Mesenchymal stem cell (in vitro differentiated cells and primary cell): ENCODE results near the gene BSDC1.

ENCODE experiments used
- DNase-seq: peaks from one replicate; pipeline ENCODE4 v3.0.0-alpha.2; 2013
- H2AFZ ChIP-seq: one replicate; pipeline ENCODE4 v1.6.1; 2013; ENCODE audit warnings: low read depth, mild to moderate bottlenecking, control low read depth, inconsistent platforms, low read length, moderate library complexity
- H2AK5ac ChIP-seq: 2 replicates; pipeline ENCODE4 v1.6.1; 2013; ENCODE audit warnings: low read length, moderate library complexity, mild to moderate bottlenecking, inconsistent platforms; ENCODE audit not compliant: severe bottlenecking
- H2BK120ac ChIP-seq: one replicate; pipeline ENCODE4 v1.6.1; 2013; ENCODE audit warnings: low read depth, mild to moderate bottlenecking, inconsistent platforms, low read length, moderate library complexity
- H2BK12ac ChIP-seq, 2 experiments: one replicate each; pipeline ENCODE4 v1.6.1; 2013; ENCODE audit warnings: inconsistent platforms in 2 of 2, low read length in 2 of 2, mild to moderate bottlenecking in 2 of 2, moderate library complexity in 2 of 2, control low read depth in 1 of 2
- H2BK15ac ChIP-seq: one replicate; pipeline ENCODE4 v1.6.1; 2013; ENCODE audit warnings: mild to moderate bottlenecking, low read depth, inconsistent platforms; ENCODE audit not compliant: poor library complexity, severe bottlenecking
- H2BK5ac ChIP-seq: 2 replicates; pipeline ENCODE4 v1.6.1; 2013; ENCODE audit warnings: low read depth, mild to moderate bottlenecking, low read length, control low read depth, inconsistent platforms; ENCODE audit not compliant: poor library complexity, severe bottlenecking
- H3K14ac ChIP-seq, 2 experiments: one replicate each; pipeline ENCODE4 v1.6.1; 2013; ENCODE audit warnings: inconsistent platforms in 2 of 2, low read length in 2 of 2, control low read depth in 1 of 2, mild to moderate bottlenecking in 1 of 2, moderate library complexity in 1 of 2
- H3K18ac ChIP-seq, 2 experiments: one replicate each; pipeline ENCODE4 v1.6.1; 2013; ENCODE audit warnings: inconsistent platforms in 2 of 2, low read length in 2 of 2, control low read depth in 1 of 2, low read depth in 1 of 2, mild to moderate bottlenecking in 1 of 2
- H3K23ac ChIP-seq, 2 experiments: one replicate each; pipeline ENCODE4 v1.6.1; 2013; ENCODE audit warnings: inconsistent platforms in 2 of 2, low read length in 2 of 2, mild to moderate bottlenecking in 2 of 2, moderate library complexity in 2 of 2, control low read depth in 1 of 2
- H3K27ac ChIP-seq: 2 replicates; pipeline ENCODE4 v1.5.1; 2013; ENCODE audit warnings: mild to moderate bottlenecking, moderate library complexity, low read length, control low read depth, inconsistent platforms; ENCODE audit not compliant: poor library complexity, severe bottlenecking
- H3K27me3 ChIP-seq, 2 experiments: 2 replicates each; pipeline versions ENCODE4 v1.6.1 to v1.7.0; 2013; ENCODE audit warnings: low read length in 2 of 2, mild to moderate bottlenecking in 2 of 2, moderate library complexity in 2 of 2, control low read depth in 1 of 2, inconsistent platforms in 1 of 2; ENCODE audit not compliant: control insufficient read depth in 1 of 2, insufficient read depth in 1 of 2
- H3K36me3 ChIP-seq, 2 experiments: 2 replicates each; pipeline versions ENCODE4 v1.6.1 to v1.7.0; 2013; ENCODE audit warnings: low read length in 2 of 2, control low read depth in 1 of 2, inconsistent platforms in 1 of 2, low read depth in 1 of 2, mild to moderate bottlenecking in 1 of 2; ENCODE audit not compliant: insufficient read depth in 2 of 2, control insufficient read depth in 1 of 2
- H3K4ac ChIP-seq, 2 experiments: one replicate each; pipeline ENCODE4 v1.6.1; 2013; ENCODE audit warnings: inconsistent platforms in 2 of 2, low read length in 2 of 2, mild to moderate bottlenecking in 2 of 2, moderate library complexity in 2 of 2, control low read depth in 1 of 2, low read depth in 1 of 2
- H3K4me1 ChIP-seq: 2 replicates; pipeline ENCODE4 v1.6.1; 2013; ENCODE audit warnings: low read depth, low read length, control low read depth; ENCODE audit not compliant: control insufficient read depth, insufficient read depth
- H3K4me2 ChIP-seq: 2 replicates; pipeline ENCODE4 v1.6.1; 2013; ENCODE audit warnings: low read length, mild to moderate bottlenecking, inconsistent platforms; ENCODE audit not compliant: poor library complexity, severe bottlenecking
- H3K4me3 ChIP-seq, 2 experiments: 2 replicates each; pipeline versions ENCODE4 v1.5.1 to v1.7.0; 2013; ENCODE audit warnings: low read length in 2 of 2, mild to moderate bottlenecking in 2 of 2, control low read depth in 1 of 2, low read depth in 1 of 2; ENCODE audit not compliant: insufficient read depth in 1 of 2
- H3K79me1 ChIP-seq: replicated peaks from 2 replicates; pipeline ENCODE4 v1.6.1; 2013; ENCODE audit warnings: mild to moderate bottlenecking, control low read depth, low read length, inconsistent platforms; ENCODE audit not compliant: poor library complexity, severe bottlenecking
- H3K9ac ChIP-seq: 2 replicates; pipeline ENCODE4 v1.7.0; 2013; ENCODE audit warnings: mild to moderate bottlenecking, low read length, moderate library complexity
- H3K9me3 ChIP-seq: 2 replicates; pipeline ENCODE4 v1.7.0; 2013; ENCODE audit warnings: mild to moderate bottlenecking, low read length; ENCODE audit not compliant: control insufficient read depth
- H4K8ac ChIP-seq: one replicate; pipeline ENCODE4 v1.6.1; 2013; ENCODE audit warnings: inconsistent platforms, mild to moderate bottlenecking, low read length, moderate library complexity
- H4K91ac ChIP-seq: one replicate; pipeline ENCODE4 v1.6.1; 2013; ENCODE audit warnings: mild to moderate bottlenecking, low read length, inconsistent platforms
- WGBS: methylation state at CpG from one replicate; pipeline ENCODE4 v1.1.7; 2013; ENCODE audit warnings: mixed read lengths; 5-methylcytosine and 5-hydroxymethylcytosine counted together

BSDC1 gene

DNA sequence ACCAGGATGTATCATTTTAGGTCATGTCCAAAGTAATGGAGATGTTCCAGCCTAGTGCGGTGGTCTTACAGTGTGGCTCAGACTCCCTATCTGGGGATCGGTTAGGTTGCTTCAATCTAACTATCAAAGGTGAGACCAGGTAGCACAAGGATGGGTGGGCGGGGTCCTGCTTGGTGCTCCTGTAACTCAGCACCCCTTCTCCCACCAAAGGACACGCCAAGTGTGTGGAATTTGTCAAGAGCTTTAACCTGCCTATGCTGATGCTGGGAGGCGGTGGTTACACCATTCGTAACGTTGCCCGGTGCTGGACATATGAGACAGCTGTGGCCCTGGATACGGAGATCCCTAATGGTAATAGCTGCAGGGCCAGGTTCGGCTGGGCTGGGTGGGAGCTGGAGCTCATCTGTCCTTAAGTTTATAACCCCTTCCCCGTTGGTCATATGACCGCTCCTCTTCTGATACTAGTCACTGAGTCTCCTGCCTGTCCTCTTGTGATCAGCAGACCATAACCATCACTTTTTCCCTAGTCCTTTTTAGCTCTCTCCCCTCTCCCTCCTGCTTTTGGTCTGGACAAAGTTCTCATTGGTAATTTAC lies 63.6 kb downstream of the BSDC1 start:
- no peak overlapping the region for H2BK120ac ChIP-seq
- no peak overlapping the region for H2AK5ac ChIP-seq
- peaks cover 19% of the 10 kb centered on the region for H3K4me1 ChIP-seq
- no peak overlapping the region for H2BK15ac ChIP-seq
- no peak overlapping the region for H3K18ac ChIP-seq
- no peak overlapping the region for H3K9ac ChIP-seq
- no peak overlapping the region for H4K8ac ChIP-seq
- WGBS, result 90% methylated on average over 12 of the region's 12 CpGs
- no peak for DNase-seq
- H3K4me2 ChIP-seq, result no peak overlapping the region
- no peak overlapping the region for H2AFZ ChIP-seq
- H4K91ac ChIP-seq, result no peak overlapping the region
- H3K14ac ChIP-seq, result no peak overlapping the region
- H3K4ac ChIP-seq, result no peak overlapping the region
- H3K79me1 ChIP-seq, result peaks cover 8% of the 10 kb centered on the region
- H3K27me3 ChIP-seq, result no peaks in the 10 kb centered on the region
- no peak overlapping the region for H2BK5ac ChIP-seq
- H3K23ac ChIP-seq, result no peak overlapping the region
- no peak overlapping the region for H3K4me3 ChIP-seq
- no peak overlapping the region for H2BK12ac ChIP-seq
- H3K9me3 ChIP-seq, result no peaks in the 10 kb centered on the region
- H3K36me3 ChIP-seq, result peaks cover 68 to 83% of the 10 kb centered on the region in 2 experiments
- no peak overlapping the region for H3K27ac ChIP-seq

DNA sequence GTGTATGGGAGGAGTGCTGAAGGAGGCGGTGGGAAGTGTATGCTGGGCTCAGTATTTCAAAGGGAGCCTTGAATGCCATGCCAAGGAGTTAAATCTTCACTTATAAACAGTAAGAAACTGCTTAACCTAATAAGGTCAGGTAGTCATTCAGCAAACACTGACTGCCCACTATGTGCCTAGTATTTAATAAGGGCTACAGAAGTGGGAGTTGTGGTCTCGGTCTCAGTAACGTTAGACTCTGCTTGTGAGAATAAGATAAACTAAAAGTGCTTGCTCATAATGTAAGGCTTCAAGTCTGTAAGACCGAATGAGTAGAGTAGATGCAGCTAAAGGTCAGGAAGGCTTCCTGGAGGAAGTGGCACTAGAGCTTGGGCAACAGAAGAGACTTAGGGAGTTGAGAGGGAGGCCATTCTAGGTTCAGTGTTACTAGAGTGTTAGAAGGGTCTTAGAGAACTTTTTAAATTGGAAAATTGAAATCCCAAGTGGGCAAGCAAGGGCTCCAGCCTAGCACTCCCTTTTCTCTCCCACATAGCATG lies 64.2 kb downstream of the BSDC1 start:
- H3K14ac ChIP-seq, result no peak overlapping the region
- no peak overlapping the region for H3K27ac ChIP-seq
- no peaks in the 10 kb centered on the region for H3K27me3 ChIP-seq
- no peak overlapping the region for H2AK5ac ChIP-seq
- H2BK5ac ChIP-seq, result no peak overlapping the region
- no peak overlapping the region for H3K4me2 ChIP-seq
- H2BK120ac ChIP-seq, result no peak overlapping the region
- DNase-seq, result no peak
- H3K9me3 ChIP-seq, result no peaks in the 10 kb centered on the region
- no peak overlapping the region for H4K91ac ChIP-seq
- H3K36me3 ChIP-seq, result peaks cover 68 to 87% of the 10 kb centered on the region in 2 experiments
- no peak overlapping the region for H3K9ac ChIP-seq
- no peak overlapping the region for H3K23ac ChIP-seq
- no peak overlapping the region for H2BK12ac ChIP-seq
- no peak overlapping the region for H3K4me3 ChIP-seq
- peak overlapping the region; percentile 21 for H2BK15ac ChIP-seq
- 98% methylated on average over 3 of the region's 4 CpGs for WGBS
- no peak overlapping the region for H3K18ac ChIP-seq
- no peak overlapping the region for H2AFZ ChIP-seq
- peaks cover 19% of the 10 kb centered on the region for H3K4me1 ChIP-seq
- H3K4ac ChIP-seq, result no peak overlapping the region
- H4K8ac ChIP-seq, result no peak overlapping the region
- peaks cover 8% of the 10 kb centered on the region for H3K79me1 ChIP-seq

GRCh38 chr1:32327204-32327603 lies 67.0 kb downstream of the BSDC1 start:
- Histone ChIP-seq H3K18ac (no peak overlapping the region), H2AK5ac (no peak overlapping the region)
- over 99% methylated on average over 11 of the region's 11 CpGs for WGBS

GRCh38 chr1:32321712-32322291 lies 72.4 kb downstream of the BSDC1 start:
- DNase-seq, result no peak
- Histone ChIP-seq H3K9me3 (no peaks in the 10 kb centered on the region), H2BK15ac (no peak overlapping the region), H3K18ac (no peak overlapping the region), H3K27ac (peak overlapping the region; percentile 13), H4K91ac (no peak overlapping the region), H2BK120ac (no peak overlapping the region), H3K4me1 (peaks cover 3% of the 10 kb centered on the region), H3K4ac (no peak overlapping the region), H3K27me3 (no peaks in the 10 kb centered on the region), H3K79me1 (peaks cover 30% of the 10 kb centered on the region), H2BK5ac (no peak overlapping the region), H3K14ac (no peak overlapping the region), H2AFZ (no peak overlapping the region), H3K4me2 (no peak overlapping the region), H4K8ac (peak overlapping the region; percentile 62), H3K23ac (no peak overlapping the region), H3K36me3 (peaks cover 32 to 44% of the 10 kb centered on the region in 2 experiments), H2BK12ac (no peak overlapping the region), H3K4me3 (no peak overlapping the region), H3K9ac (no peak overlapping the region), H2AK5ac (no peak overlapping the region)
- 74% methylated on average over 3 of the region's 5 CpGs for WGBS

More at GRCh38 chr1:32327204-32327603, 67.0 kb downstream of the BSDC1 start:
- H3K4me1 ChIP-seq, result peaks cover 3% of the 10 kb centered on the region
- no peaks in the 10 kb centered on the region for H3K9me3 ChIP-seq
- H3K14ac ChIP-seq, result no peak overlapping the region
- H3K4me2 ChIP-seq, result no peak overlapping the region
- DNase-seq, result no peak
- no peak overlapping the region for H3K27ac ChIP-seq
- H3K36me3 ChIP-seq, result peaks cover 61 to 72% of the 10 kb centered on the region in 2 experiments
- H2BK120ac ChIP-seq, result no peak overlapping the region
- no peak overlapping the region for H3K23ac ChIP-seq
- H2BK15ac ChIP-seq, result no peak overlapping the region
- H3K27me3 ChIP-seq, result no peaks in the 10 kb centered on the region
- H2AFZ ChIP-seq, result no peak overlapping the region
- no peak overlapping the region for H3K9ac ChIP-seq
- H3K4ac ChIP-seq, result no peak overlapping the region
- H4K91ac ChIP-seq, result no peak overlapping the region
- H2BK5ac ChIP-seq, result no peak overlapping the region
- H3K4me3 ChIP-seq, result no peak overlapping the region
- H2BK12ac ChIP-seq, result no peak overlapping the region
- H4K8ac ChIP-seq, result no peak overlapping the region
- peaks cover 22% of the 10 kb centered on the region for H3K79me1 ChIP-seq
